Adrenal gland (tissue), 12 donors: ENCODE measurements around the gene DYRK1A. TPM values are rescaled to one million over a fixed set of nuclear protein-coding genes. Genes with fewer than 3 reads are reported as not detected.
A peak's percentile ranks its signal among the peaks of the same experiment; 100 is the strongest.

Source experiments
- DNase-seq, 7 donors: peaks; one replicate each; pipeline ENCODE4 v3.0.0-alpha.2; 2019 to 2020
- H3K27ac ChIP-seq, 5 donors: fragments of 200-600 bp; sonication (generic) in 4 of 5; 1 replicate in 3 of 5; 2 replicates in 2 of 5; pipeline versions ENCODE4 v1.5.1 to v1.8.0; 2016 to 2020; ENCODE audit warnings: mild to moderate bottlenecking in 1 of 5
- H3K27me3 ChIP-seq: fragments of 200-600 bp; 2 replicates; pipeline ENCODE4 v1.8.0; 2021
- H3K36me3 ChIP-seq, 2 donors: fragments of 200-600 bp; replicated peaks in 1 of 2; 1 replicate in 1 of 2; 2 replicates in 1 of 2; pipeline versions ENCODE4 v1.5.1 to v1.8.0; 2018 to 2022
- H3K4me1 ChIP-seq, 2 donors: fragments of 200-600 bp; replicated peaks in 1 of 2; 1 replicate in 1 of 2; 2 replicates in 1 of 2; pipeline versions ENCODE4 v1.5.1 to v1.8.0; 2018 to 2021
- H3K4me3 ChIP-seq, 4 donors: fragments of 200-600 bp; sonication (generic) in 3 of 4; one replicate each; pipeline ENCODE4 v1.5.1; 2016 to 2018
- H3K9me3 ChIP-seq, 3 donors: fragments of 200-600 bp; sonication (generic) in 1 of 3; replicated peaks in 1 of 3; 1 replicate in 2 of 3; 2 replicates in 1 of 3; pipeline versions ENCODE4 v1.5.1 to v1.8.0; 2016 to 2021
- POLR2A ChIP-seq, 2 donors: fragments of 450-650 bp; IDR thresholded peaks; one replicate each; pipeline ENCODE4 v1.6.1; 2017; ENCODE audit warnings: antibody characterized with exemption in 2 of 2, mild to moderate bottlenecking in 2 of 2, moderate library complexity in 1 of 2
- WGBS, 4 donors: extraction: QIAGEN DNeasy Blood & Tissue Kit in 2 of 4; methylation state at CpG; one replicate each; pipeline versions ENCODE4 v1.1.5 to v1.1.7; 2013 to 2017; 5-methylcytosine and 5-hydroxymethylcytosine counted together
- intact Hi-C, 2 donors: fragments of 100-400 bp; cut with DNase I; formaldehyde crosslinking; loops; one replicate each; pipeline versions ENCODE4 v1.14.1 to v1.15.0; 2022 to 2023
- polyA plus RNA-seq, 3 donors: library from polyadenylated mRNA; stranded (reverse); fragments of 200-250 nt in 2 of 3; fragments of 350-450 nt in 1 of 3; fragmentation: Illumina TruSeq in 1 of 3; extraction: RNeasy Lipid Tissue Mini Kit (QIAGEN cat#74804) in 1 of 3; gene quantifications; one replicate each; pipeline ENCODE4 v1.2.3, GENCODE V29; 2013 to 2014
- total RNA-seq, 9 donors: library from RNA; depleted of rRNA in 4 of 9; stranded (reverse); fragments of >200 nt in 4 of 9; fragments of 120-200 nt in 1 of 9; fragmentation: NEBNext Ultra II Directional in 1 of 9; extraction: Animal tissue kit (Norgen Biotek cat#: 25700) in 1 of 9; gene quantifications; one replicate each; pipeline versions ENCODE4 v1.1.0 to v1.2.4, GENCODE V29; 2013 to 2023
- TF ChIP-seq, protein P1 (sequence below), 6 experiments: fragments of 450-650 bp in 4 of 6; fragments of 200-600 bp in 2 of 6; sonication (generic) in 1 of 6; IDR thresholded peaks; 1 replicate in 5 of 6; 2 replicates in 1 of 6; pipeline versions ENCODE4 v1.5.1 to v1.8.0; 2016 to 2021; ENCODE audit warnings: antibody characterized with exemption in 6 of 6, mild to moderate bottlenecking in 2 of 6, moderate library complexity in 1 of 6
- donor health status: healthy with polysubstance abuse.
- donor health status: Bipolar disorder and iron deficiency.
- donor health status: DM: yes; HTN: yes; CAD: no.
- donor health status: DM: no; HTN: no; CAD: no.
- donor health status: DM: no; HTN: no; CAD: no.
- donor health status: DM: yes; HTN: yes; CAD: no.

The DYRK1A gene
- total and polyA plus RNA-seq, 12 donors: 23.6 to 92.3 (median 57.7) TPM

DNA sequence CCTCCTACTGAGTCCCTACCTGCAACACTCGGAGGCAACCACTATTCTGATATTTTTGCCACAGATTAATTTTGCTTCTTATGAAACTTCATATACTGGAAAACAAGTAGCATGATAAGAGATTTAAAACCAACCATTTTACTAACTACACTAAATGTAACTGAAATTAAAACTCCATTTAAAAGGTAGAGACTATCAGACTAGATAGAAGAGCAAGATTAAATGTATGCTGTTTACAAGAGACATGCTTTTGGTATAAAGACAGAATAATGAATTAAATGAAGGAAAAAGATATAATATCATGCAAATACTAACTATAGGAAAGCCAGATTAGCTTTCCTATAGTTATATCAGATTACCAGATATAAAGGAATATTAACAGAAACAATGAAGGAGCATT, 175.9 kb downstream of the DYRK1A start:
- WGBS, 4 donors: 92 to 94% (median 94%) methylated on average over 1 of the region's 1 CpG
- intact Hi-C loops: no loop called here
- Histone ChIP-seq H3K9me3 (no peaks in the 10 kb centered on the region), H3K4me3 (no peak overlapping the region), H3K27ac (no peak overlapping the region), H3K27me3 (no peaks in the 10 kb centered on the region), H3K36me3 (no peaks in the 10 kb centered on the region), H3K4me1 (peaks cover 0 to 6% of the 10 kb centered on the region in 2 donors)
- no peak for DNase-seq
- TF ChIP-seq, protein P1, sequence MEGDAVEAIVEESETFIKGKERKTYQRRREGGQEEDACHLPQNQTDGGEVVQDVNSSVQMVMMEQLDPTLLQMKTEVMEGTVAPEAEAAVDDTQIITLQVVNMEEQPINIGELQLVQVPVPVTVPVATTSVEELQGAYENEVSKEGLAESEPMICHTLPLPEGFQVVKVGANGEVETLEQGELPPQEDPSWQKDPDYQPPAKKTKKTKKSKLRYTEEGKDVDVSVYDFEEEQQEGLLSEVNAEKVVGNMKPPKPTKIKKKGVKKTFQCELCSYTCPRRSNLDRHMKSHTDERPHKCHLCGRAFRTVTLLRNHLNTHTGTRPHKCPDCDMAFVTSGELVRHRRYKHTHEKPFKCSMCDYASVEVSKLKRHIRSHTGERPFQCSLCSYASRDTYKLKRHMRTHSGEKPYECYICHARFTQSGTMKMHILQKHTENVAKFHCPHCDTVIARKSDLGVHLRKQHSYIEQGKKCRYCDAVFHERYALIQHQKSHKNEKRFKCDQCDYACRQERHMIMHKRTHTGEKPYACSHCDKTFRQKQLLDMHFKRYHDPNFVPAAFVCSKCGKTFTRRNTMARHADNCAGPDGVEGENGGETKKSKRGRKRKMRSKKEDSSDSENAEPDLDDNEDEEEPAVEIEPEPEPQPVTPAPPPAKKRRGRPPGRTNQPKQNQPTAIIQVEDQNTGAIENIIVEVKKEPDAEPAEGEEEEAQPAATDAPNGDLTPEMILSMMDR (IDR thresholded peaks at IDR 0.05): no peak
- no peak for TF ChIP-seq POLR2A (IDR thresholded peaks at IDR 0.05)

DNA sequence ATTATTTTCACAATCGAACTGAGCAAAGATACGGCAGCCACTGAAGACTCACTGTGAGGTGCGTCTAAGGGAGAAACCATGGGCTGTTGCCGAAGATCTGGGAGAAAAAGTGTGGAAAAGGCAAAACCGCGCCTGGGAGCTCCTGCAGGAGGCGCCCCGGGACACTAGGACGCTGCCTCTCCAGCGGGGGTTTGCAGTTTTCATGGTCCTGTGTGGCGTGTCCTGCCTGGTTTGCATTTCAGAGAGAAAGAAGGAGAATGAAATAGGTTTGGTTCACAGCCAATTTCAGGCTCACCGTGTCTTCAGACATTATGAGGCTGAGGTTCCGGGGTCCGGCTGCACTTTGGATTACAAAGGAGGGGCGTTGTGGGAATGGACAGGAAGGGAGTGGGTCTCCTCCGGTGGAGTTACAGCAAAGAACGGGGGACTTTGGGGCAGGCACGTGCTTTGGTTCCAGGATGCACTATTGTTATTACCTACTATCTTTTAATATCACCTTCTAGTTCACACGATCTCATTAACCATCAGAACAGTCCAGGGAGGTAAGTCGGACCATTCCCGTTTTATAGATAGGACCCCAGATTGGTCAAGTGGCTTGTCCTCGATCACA, 179.8 kb downstream of the DYRK1A start:
- no peaks in the 10 kb centered on the region for H3K9me3 ChIP-seq
- no peak for TF ChIP-seq POLR2A (IDR thresholded peaks at IDR 0.05)
- TF ChIP-seq, protein P1 (IDR thresholded peaks at IDR 0.05): no peak
- no peak overlapping the region for H3K27ac ChIP-seq
- peak in 2 of 7 donors; percentile 9 to 40 for DNase-seq
- H3K4me1 ChIP-seq: peaks cover 0 to 6% of the 10 kb centered on the region in 2 donors
- H3K27me3 ChIP-seq: no peaks in the 10 kb centered on the region
- 63 to 68% (median 67%) methylated on average over 20 to 22 of the region's 22 CpGs for WGBS, 4 donors
- H3K4me3 ChIP-seq: no peak overlapping the region
- no peaks in the 10 kb centered on the region for H3K36me3 ChIP-seq
- intact Hi-C loops: no loop called here

DNA sequence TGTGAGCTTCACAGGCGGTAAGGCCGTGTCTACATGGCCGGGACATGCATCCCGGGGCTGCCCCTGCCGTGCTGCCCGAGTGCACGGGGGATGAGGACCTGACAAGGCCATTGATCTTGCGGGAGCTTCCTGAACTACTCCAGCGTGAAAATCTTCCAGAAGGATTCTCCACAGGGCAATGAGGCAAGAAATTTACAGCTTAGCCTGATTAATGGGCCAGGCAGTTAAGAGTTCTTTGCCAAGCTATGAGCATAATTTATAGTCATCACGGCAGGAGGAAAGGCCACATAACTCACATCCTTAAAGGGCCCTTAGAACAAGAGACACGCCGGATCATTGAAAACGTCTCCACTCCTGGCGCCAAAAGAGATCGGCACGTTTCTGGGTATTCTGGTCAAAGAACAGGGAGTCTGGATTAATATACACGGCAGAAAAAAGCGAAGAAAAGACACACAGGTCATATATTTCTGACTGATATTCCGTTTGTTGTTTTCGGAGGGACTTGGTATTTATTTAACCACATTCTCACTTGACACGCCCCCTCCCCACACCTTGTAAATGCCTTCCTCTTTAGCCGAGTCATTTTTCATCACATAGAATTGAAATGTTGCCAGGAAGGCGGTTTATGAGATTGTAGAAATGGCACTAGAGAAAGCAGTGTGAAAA, 180.5 kb downstream of the DYRK1A start:
- 34 to 38% (median 37%) methylated on average over 20 to 23 of the region's 23 CpGs for WGBS, 4 donors
- no peaks in the 10 kb centered on the region for H3K36me3 ChIP-seq
- H3K27me3 ChIP-seq: no peaks in the 10 kb centered on the region
- no peak overlapping the region for H3K27ac ChIP-seq
- H3K4me1 ChIP-seq: peaks cover 0 to 6% of the 10 kb centered on the region in 2 donors
- TF ChIP-seq, protein P1 (IDR thresholded peaks at IDR 0.05): no peak
- no peak for TF ChIP-seq POLR2A (IDR thresholded peaks at IDR 0.05)
- no peak overlapping the region for H3K4me3 ChIP-seq
- DNase-seq: peak in 2 of 7 donors; percentile 21 to 53
- intact Hi-C loops: no loop called here
- H3K9me3 ChIP-seq: no peaks in the 10 kb centered on the region

DNA sequence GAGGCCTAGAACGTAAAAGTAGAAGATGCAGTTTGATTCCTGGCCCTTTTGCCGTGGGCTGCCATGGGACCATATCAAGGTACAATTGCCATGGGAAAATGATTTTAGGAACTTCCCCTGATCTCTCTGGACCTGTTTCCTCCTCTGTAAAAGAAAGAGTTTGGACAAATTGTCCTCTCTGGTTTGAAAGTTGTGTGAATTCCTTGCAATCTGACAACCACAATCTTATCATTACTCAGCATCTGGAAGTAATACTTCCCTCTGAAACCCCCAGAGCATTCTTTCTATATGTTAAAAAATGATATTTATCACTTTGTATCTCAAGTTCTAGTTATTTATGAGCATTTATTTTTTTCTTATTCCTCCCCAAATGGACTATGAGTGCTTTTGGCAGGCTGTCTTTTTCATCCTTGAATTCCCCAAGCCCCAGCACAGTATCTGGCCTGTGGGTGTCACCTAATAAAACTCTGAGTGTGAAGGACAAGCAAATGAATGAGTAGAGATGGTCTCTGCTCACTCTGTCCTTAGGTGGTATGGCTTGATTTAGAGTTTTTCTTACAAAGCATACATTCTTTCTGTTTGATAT, 181.1 kb downstream of the DYRK1A start:
- Histone ChIP-seq H3K27ac (no peak overlapping the region), H3K36me3 (no peaks in the 10 kb centered on the region), H3K9me3 (no peaks in the 10 kb centered on the region), H3K4me1 (peaks cover 0 to 6% of the 10 kb centered on the region in 2 donors), H3K4me3 (no peak overlapping the region), H3K27me3 (no peaks in the 10 kb centered on the region)
- peak in 1 of 7 donors; percentile 2 for DNase-seq
- intact Hi-C loops: no loop called here
- no peak for TF ChIP-seq POLR2A (IDR thresholded peaks at IDR 0.05)
- TF ChIP-seq, protein P1 (IDR thresholded peaks at IDR 0.05): no peak
- WGBS, 4 donors: 68 to 77% (median 73%) methylated on average over 2 of the region's 2 CpGs
